Activated T-cell treated with anti-CD3 and anti-CD28 coated beads for 24 hours (primary cell): ENCODE data around the gene PHACTR2.
"Not testable (repeated sequence)": the region's sequence is repeated elsewhere in the genome, so short reads cannot be mapped to it uniquely, and the experiment has no call there.

Source experiments
- DNase-seq: peaks from one replicate; pipeline ENCODE4 v3.0.0-alpha.2; 2020; ENCODE audit warnings: low read depth

PHACTR2 gene

DNA sequence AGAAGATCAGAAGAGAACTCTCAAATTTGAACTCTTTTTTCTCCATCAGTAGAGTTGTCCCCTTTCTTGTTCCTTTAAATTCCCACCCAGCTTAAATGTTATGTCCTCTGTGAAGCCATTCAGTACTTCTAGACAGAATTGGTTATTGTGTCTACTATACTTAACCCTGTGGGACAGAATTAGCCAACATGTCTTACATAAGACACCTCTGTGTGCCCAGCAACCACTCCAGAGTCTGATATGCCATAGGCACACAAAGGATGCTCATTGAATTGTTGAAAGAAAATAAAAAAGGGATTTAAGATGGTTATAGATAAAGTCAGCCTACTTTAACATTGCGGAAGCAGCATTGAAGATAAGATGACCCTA lies 88.4 kb downstream of the PHACTR2 start:
- no peak for DNase-seq

DNA sequence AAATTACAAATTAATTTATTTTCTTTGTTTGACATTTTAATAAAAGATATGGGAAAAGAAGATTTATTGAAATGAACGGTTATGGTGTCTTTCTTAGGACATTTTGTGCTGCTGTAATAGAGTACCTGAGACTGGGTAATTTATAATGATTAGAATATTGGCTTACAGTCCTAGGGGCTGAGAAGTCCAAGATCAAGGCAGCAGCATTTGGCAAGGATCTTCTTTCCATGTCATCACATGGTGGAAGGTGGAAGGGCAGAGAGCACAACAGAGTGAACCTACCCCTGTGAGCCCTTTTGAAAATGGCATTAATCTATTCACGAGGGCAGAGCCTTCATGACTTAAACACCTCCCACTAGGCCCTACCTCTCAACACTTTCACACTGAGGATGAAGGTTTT lies 89.7 kb downstream of the PHACTR2 start:
- DNase-seq: no peak

DNA sequence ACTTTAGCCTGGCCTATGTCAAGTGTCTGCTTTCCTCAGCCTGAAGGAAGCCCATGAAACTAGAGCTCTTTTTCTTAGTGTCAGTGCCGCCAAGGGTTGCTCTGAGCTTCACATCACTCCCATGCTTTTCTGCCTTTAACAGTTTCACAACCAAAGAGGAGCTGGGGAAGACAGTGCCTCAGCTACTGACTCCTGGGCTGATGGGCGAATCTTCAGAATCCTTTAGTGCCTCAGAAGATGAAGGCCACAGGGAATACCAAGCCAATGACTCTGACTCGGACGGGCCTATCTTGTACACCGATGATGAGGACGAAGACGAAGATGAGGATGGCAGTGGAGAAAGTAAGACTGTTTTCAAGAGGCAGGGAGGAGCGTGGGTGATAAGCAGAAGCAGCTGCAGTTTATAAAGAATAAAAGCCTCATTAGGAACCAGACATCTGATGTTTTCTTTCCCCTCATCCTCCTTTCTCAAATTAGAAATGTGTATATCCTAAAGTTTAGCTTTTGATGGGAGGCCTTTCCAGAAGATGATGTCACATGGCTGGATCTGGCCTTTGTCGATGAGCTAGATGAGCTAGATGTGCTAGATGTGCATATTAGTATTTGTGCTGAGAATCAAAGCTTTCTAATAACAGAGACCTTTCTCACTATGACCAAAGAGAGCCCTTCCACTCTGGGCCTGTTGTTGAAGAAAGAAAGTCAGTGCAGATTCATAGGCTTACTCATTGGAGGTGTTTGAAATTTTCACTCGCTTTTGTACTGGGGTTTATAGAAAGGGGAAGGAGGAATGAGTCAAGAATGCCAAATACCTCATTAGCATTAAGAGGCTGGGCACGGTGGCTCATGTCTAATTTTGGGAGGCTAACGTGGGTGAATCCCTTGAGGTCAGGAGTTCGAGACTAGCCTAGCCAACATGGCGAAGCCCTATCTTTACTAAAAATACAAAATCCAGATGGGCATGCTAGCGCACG lies 94.6 kb downstream of the PHACTR2 start:
- no peak for DNase-seq

DNA sequence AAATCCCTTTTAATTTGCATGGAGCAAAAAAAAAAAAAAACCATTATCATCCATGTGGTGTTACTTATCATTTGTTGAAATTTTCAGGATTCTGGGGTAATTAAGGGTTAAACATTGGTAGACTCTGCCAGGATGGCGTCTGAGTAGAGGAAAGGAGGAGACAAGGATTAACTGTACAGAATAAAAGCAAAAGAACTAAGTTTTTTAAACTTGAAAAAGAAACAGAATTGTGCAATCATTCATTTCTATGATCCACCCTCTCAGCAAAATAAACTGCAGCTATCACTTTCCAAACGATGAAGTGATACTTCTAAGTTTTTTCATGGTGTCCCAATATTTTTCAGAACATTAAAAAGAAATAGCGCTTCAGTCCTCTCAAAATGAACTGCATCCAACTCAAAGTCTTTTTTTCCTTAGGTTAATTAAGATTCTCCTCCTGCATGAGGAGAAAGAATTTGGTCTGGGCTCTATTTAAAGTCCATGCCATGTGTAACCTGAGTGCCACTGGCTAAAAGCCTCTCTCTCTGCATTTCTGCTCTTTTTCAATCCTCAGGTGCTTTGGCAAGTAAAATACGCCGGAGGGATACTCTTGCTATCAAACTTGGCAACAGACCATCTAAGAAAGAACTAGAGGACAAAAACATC lies 95.9 kb downstream of the PHACTR2 start:
- no peak for DNase-seq

DNA sequence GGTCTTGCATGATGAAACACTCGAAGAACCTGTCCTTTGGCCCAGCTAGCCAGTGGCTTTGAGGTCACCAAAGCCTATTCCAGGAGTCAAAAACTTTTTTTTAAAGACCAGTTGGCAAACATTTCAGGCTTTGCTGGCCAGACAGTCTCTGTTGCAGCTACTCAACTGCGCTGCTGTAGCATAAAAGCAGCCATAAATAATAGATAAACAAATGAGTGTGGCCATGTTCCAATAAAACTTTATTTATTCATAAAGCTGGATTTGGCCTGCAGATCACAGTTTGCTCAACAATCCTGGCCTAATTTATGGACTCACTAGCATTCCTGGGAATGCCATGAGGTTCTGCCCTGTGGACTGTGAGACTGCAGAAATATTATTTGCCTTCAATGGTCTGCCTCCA lies 96.6 kb downstream of the PHACTR2 start:
- DNase-seq: no peak

DNA sequence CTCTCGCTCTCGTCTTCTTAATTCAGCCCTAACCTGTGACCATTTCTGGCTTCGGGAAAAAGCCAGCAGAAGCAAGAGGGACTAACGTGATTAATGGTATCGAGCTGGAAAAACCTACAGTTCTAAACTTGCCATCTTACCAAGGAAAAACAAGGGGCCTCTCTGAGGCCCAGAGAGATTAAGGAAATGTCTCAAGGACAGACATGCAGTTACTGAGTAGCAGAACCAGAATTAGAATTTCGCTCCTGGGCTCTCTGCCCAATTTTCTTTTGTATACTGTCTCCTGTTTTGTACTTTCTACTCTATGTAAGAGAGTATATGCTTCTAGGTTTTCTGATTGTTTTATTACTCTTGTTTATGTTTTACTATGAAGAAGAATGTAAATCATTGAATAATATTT lies 97.6 kb downstream of the PHACTR2 start:
- DNase-seq: no peak

DNA sequence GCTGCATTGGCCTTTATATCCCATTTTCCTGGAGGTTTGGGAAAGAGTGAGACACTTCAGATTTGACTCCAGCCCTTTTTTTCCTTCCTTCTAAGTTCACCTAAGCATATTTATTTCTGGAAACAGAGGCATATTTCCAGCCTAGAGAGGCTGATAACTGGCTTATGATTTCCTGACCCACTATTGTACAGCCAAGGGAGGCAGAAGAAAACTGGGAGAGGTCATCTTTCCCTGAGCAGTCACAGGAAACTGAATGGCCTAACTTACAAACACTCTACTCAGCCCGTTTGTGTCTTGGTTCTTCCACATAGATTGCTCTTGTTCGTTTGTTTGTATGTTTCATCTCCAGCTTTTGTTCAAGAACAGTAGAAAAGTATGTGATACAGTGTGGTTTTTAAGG lies 101.2 kb downstream of the PHACTR2 start:
- no peak for DNase-seq

DNA sequence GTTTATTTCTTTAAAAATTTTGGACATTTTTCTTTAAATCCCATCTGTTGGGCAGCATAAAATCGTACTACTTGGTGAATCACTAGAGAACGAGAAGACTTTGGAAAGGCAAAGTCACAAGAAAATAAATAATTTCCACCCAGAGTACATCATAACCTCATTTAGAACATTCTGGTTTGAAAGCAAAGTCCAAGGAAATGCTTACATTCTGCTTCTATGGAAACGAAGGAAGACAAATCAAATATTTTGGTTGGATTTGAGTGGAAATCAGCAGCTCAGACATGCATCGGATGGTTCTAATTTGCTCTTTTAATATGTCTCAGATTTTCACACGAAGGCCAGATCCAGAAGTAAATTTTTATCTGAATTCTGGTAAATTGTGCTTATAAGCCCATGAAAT lies 104.7 kb downstream of the PHACTR2 start:
- DNase-seq: no peak

DNA sequence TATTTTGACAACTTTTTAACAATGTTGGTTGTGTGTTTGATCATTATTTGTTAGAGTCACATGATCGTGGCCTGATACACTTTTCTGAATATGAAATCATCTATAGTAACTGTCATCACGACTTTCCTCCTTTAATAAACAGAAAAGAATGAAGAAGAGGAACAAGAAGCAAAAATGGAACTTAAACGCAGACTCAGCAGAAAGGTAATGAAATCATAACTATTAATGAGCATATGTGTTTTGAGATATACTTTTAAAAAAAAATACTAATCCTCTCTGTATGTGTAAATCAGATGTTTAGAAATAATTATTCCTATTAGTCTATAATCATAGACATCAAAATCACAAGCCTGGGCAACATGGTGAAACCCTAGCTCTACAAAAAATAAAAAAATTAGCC lies 105.3 kb downstream of the PHACTR2 start:
- no peak for DNase-seq

DNA sequence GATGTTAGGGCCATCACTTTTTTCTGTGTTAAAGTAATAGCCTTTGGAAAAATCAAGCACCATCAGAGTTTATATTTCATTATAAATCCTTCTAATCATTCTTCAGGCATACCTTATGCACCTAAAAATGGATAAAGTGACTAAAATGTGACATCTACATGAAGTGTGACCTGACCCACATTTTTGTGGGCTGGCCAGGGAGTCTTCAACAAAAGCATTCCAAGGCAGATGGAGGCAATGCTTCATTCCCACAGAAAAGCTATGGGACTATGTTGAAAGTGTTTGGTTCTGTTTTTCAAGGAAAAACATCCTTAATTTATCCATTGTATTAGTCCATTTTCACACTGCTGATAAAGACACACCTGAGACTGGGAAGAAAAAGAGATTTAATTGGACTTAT lies 106.6 kb downstream of the PHACTR2 start:
- no peak for DNase-seq

DNA sequence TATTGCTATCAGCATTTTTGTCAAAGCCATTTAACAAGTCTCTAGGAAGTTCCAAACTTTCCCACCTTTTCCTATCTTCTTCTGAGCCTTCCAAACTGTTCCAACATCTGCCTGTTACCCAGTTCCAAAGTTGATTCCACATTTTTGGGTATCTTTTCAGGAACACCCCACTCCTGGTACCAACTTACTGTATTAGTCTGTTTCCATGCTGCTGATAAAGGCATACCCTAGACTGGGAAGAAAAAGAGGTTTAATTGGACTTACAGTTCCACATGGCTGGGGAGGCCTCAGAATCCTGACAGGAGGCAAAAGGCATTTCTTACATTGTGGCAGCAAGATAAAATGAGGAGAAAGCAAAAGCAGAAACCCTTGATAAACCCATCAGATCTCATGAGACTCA lies 108.6 kb downstream of the PHACTR2 start:
- not testable (repeated sequence) for DNase-seq

DNA sequence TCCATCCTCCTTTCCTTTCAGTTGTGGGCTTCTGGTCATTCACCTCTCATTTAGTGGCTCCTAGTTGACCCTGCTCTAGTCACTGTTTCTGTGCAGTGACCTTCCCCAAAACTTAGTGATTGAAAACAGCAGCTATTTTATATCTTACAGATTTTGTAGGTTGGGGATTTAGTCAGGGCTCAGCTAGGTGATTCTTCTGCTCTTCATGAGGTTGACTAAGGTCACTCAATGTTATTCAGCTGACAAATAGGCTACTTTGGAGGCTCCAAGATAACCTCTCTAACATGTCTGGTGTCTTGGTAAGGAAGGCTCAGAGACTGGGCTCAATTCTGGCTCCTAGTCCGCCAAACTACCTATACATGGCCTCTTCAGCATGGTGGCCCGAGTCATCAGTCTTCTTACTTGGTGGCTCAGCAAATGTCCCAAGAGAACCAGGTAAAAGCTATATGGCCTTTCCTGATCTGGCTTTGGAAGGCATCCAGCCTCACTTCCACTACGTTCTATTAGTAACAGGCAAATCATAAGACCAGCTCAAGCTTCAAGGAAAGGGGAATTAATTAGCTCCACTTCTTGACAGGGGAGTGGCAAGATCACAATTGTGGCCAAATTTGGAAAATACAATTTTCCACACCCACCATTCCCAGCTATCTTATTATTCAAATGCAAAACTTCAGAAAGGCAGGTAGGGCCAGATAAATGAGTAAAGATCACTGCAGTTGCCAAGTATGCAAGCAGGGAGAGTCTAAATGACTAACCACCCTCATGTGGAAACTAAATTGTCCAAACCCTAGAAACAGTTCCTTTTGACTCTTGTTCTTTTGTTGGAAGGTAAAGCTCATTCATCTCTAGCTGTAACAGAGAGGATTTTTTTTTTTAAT lies 114.9 kb downstream of the PHACTR2 start:
- DNase-seq: no peak

DNA sequence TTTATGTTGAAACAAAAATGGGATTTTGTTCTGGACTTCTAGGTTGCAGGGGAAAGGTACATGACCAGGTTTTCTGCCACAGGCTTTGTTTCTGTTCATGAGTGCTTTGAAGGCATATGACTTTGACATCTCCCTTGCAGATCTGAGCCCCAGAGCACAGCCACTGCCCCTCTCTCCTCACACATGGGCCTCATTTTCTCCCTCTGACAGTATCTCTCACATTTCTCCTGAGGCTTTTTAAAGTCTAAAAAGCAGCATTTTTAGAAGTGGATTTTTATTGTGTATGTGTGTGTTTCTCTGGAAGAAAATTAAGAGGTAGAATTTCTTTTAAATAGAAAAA lies 115.5 kb downstream of the PHACTR2 start:
- no peak for DNase-seq

DNA sequence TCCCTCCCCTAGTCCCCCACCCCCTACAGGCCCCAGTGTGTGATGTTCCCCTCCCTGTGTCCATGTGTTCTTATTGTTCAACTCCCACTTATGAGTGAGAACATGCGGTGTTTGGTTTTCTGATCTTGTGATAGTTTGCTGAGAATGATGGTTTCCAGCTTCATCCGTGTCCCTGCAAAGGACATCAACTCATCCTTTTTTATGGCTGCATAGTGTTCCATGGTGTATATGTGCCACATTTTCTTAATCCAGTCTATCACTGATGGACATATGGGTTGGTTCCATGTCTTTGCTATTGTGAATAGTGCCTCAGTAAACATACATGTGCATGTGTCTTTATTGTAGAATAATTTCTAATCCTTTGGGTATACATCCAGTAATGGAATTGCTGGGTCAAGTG lies 118.8 kb downstream of the PHACTR2 start:
- DNase-seq: not testable (repeated sequence)

DNA sequence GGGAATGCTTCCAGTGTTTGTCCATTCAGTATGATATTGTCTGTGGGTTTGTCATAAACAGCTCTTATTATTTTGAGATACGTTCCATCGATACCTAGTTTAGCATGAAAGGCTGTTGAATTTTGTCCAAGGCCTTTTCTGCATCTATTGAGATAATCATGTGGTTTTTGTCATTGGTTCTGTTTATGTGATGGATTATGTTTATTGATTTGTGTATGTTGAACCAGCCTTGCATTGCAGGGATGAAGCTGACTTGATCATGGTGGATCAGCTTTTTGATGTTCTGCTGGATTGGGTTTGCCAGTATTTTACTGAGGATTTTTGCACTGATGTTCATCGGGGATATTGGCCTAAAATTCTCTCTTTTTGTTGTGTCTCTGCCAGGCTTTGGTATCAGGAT lies 120.7 kb downstream of the PHACTR2 start:
- DNase-seq: not testable (repeated sequence)

DNA sequence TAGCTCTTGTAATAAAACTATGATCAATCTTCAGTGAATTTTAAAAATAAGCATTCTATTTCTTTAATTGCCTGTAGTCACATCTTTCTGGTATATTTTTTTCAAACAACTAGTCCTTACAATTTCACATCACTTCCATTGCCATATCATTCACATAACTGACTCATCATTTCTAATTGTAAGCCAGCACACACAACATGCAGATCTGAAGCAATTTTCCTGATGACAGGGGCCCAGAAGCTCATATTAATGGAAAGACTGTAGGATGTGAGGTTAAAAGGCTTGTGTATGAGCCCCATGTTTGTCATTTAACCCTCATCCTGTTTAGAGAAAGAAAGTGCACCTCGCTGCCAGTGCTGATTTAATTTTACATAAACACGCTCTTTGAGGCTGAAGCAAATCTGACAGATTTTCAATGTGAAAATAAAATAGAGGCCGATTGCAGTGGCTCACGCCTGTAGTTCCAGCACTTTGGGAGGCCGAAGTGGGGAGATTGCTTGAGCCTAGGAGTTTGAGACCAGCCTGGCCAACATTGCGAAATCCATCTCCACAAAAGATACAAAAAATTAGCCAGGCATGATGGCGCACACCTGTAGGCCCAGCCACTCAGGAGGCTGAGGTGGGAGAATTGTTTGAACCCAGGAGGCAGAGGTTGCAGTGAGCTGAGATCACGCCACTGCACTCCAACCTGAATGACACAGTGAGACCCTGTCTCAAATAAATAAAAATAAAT lies 125.2 kb downstream of the PHACTR2 start:
- DNase-seq: no peak

DNA sequence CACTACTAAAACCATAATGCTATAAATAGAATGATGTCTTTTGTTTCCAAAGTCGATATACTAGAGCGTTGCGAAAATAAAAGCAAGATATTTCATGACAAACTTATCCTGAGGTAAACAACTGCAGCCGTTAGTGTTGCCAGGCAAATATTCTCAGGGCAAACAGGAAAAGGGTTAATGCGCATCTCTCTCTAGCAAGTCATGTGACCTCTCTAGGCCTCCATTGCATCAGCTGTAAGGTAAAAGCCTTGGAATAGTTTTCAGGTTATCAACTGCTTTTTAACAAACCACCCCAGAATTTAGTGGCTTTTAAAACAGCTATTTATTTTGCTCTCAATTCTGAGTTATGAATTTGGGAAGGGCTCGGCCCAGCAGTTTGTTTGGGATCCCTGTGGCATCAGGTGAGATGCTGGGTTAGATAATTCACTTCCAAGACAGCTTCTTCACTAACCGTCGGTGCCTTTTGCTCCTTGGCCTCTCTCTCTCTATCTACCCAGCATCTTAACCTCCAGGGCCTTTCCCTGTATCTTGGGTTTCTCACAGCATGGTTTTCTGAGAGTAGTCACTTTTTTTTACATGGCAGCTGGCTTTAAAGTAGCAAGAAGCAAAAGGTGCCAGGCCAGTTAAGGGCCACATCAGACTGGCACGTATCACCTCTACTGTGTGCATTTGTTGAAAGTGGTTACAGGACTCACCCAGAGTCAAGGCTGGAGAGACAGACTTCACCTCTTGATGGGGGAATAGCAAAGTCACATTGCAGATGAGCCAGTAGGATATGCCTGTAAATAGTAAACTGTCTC lies 126.2 kb downstream of the PHACTR2 start:
- DNase-seq: no peak

DNA sequence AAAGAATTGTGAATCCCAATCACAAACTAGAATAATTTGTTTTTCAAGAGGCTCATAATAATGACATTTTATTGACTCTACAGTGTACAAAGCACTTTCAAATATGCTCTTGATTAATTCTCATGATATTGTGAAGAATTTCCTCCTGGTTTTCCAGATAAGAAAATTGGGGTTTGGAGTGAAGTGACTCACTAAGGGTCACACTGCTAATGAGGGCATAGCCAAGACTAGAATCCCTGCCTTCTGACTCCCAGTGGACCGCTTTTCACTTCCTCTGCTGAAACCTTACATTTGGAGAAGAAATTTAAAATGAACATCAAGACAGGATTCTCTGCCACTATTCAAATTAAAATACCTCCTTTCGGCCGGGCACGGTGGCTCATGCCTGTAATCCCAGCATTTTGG lies 127.1 kb downstream of the PHACTR2 start:
- DNase-seq: no peak

DNA sequence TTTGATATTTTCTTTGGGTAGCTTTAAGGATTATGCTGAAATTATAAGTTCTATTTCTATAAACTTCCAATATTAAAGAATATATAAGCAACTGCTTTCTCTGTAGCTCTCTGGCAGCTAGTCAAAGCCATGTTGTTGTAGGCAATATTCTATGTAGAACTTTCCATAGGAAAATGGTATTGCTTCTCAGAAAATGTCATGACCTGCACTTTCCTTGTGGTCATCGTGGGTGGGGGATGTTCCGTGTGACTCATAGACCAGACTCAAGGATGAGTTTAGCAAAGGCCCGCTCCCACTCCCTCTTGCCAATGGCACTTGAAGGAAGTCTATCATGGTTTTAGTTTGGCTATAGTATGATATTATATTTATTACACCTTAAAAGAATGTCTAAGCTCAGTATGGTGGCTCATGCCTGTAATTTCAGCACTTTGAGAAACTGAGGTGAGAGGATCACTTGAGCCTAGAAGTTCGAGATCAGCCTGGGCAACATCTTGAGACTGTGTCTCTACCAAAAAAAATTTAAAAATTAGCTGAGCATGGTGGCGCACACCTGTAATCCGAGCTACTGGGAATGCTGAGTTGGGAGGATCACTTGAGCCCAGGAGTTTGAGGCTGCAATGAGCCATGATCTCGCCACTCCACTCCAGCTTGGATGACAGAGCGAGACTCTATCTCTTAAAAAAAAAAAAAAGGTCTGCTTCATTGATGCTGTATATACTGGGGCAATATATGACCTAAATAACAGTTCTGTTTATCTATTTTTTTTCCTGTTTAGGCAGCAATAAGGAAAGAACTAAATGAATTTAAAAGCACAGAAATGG lies 128.7 kb downstream of the PHACTR2 start:
- peak; percentile 80 for DNase-seq

DNA sequence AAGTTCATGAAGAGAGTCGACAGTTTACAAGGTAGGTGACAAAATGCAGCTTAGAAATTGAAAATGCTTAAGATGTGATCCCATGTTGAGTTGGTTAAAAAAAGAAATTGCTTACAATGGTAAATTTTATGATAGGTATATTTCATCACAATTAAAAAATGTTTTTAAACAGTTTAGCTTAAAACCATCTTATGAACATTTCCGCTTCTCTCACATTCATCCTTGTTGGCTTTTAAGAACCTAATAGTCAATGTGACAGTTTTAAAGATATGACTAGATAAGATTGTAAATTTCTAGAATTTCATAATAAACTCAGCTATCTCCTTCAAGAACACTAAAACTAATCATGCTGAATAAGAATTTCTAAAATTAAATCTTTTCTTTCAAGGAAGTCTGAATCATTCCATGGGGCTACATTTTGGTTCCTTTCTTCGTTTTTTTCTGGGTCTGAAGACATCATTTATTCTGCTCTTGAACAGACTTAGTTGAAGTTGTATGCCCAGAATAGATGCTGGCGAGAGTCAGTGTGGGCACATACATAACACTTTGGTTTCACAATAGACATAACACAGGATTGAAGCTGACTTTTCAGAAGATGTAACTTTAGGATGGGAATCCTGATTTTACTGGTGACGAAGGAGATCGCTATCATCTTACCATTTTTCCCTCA lies 129.5 kb downstream of the PHACTR2 start:
- DNase-seq: no peak
